ENCODE results near the gene FOXD4. TPM values are rescaled to one million over a fixed set of nuclear protein-coding genes. Genes with fewer than 3 reads are reported as not detected.
"Not testable (repeated sequence)": the region's sequence is repeated elsewhere in the genome, so short reads cannot be mapped to it uniquely, and the experiment has no call there.

FOXD4 gene
- total and polyA plus RNA-seq, 2 of the 8 experiments (the other 6 are each of a cell fraction or from before 2014, with no cell fraction given) = 0.03 TPM; not detected in 1

- CTCF ChIA-PET (ENCODE audit: partially characterized antibody); H3K9ac ChIP-seq (replicated peaks in 1 of 4; ENCODE audit: extremely low read depth in 1 of 4, low read depth in 3 of 4, low read length in 3 of 4); H4K91ac ChIP-seq (replicated peaks; ENCODE audit: insufficient read length, low read length); H3K18ac ChIP-seq (ENCODE audit: extremely low read depth, low read length); H3K79me1 ChIP-seq (ENCODE audit: low read depth, low read length); H3K27ac ChIP-seq (ENCODE audit: low read depth, low read length); H2AK5ac ChIP-seq (ENCODE audit: low read depth, low read length); H3K79me2 ChIP-seq (ENCODE audit: control insufficient read depth in 1 of 2, insufficient read depth in 2 of 2, low read length in 2 of 2); H4K8ac ChIP-seq (ENCODE audit: extremely low read depth, insufficient read depth, low read length); H4K20me1 ChIP-seq (replicated peaks in 1 of 2; ENCODE audit: control insufficient read depth in 1 of 2, insufficient read depth in 2 of 2, low read length in 2 of 2); H2BK120ac ChIP-seq (replicated peaks; ENCODE audit: low read depth, low read length); H2BK15ac ChIP-seq (ENCODE audit: low read length); H4K5ac ChIP-seq (ENCODE audit: insufficient read length, low read depth, low read length); H3K4me3 ChIP-seq (ENCODE audit: extremely low read depth in 1 of 4, insufficient read depth in 2 of 4, low read depth in 3 of 4, low read length in 4 of 4); H3K23me2 ChIP-seq (ENCODE audit: low read depth, low read length); H3K14ac ChIP-seq (ENCODE audit: insufficient read length); H3K9me3 ChIP-seq (ENCODE audit: insufficient read depth in 2 of 2, low read depth in 1 of 2, low read length in 1 of 2); FAIRE-seq; H3K4ac ChIP-seq (replicated peaks; ENCODE audit: insufficient read length, low read depth, low read length); H3K23ac ChIP-seq (ENCODE audit: insufficient read length); H2AFZ ChIP-seq (ENCODE audit: low read length); H3K56ac ChIP-seq (replicated peaks; ENCODE audit: insufficient read length, low read depth, low read length); DNase-seq (ENCODE audit: low read depth in 1 of 2, low spot score in 2 of 2); H2BK12ac ChIP-seq (ENCODE audit: low read depth, low read length); H2BK20ac ChIP-seq (ENCODE audit: low read length); POLR2A ChIA-PET (ENCODE audit: partially characterized antibody); H3K4me2 ChIP-seq (ENCODE audit: insufficient read depth in 1 of 2, low read depth in 2 of 2, low read length in 2 of 2); H2BK5ac ChIP-seq (ENCODE audit: low read depth, low read length); H3K36me3 ChIP-seq (ENCODE audit: control insufficient read depth in 2 of 4, insufficient read depth in 4 of 4, low read length in 3 of 4); H3K4me1 ChIP-seq (replicated peaks in 1 of 4; ENCODE audit: control insufficient read depth in 3 of 4, insufficient read depth in 4 of 4, low read length in 3 of 4): not testable (repeated sequence)
- WGBS, 2 experiments (ENCODE audit: extremely low coverage in 1 of 2, insufficient coverage in 1 of 2, insufficient read length in 1 of 2, insufficient replicate concordance in 2 of 2, low coverage in 1 of 2, low lambda C conversion rate in 2 of 2, missing lambda C conversion rate in 1 of 2) = 40% methylated on average over 17 of the region's 22 CpGs; no CpG with 5 or more reads in 1 of the 2 experiments
- peak; percentile 37 for TF ChIP-seq EZH2 (IDR thresholded peaks at IDR 0.05; ENCODE audit: low read depth, low read length, severe bottlenecking)
- peaks cover 25 to 43% (median 34%) of the 10 kb centered on the region in 4 experiments for H3K27me3 ChIP-seq (replicated peaks in 1 of 4; ENCODE audit: control insufficient read depth in 3 of 4, extremely low read depth in 1 of 4, insufficient read depth in 3 of 4, low read length in 3 of 4)
These were observed 9.3 kb downstream of the FOXD4 start for GRCh38 chr9:108742-109495.

All from H1 (cell line).